IMR-90 (cell line): Measurements from ENCODE around the gene CTNNA2. TPM values are rescaled to one million over a fixed set of nuclear protein-coding genes. Genes with fewer than 3 reads are reported as not detected.

Source experiments
- ATAC-seq: fragments of 200-7000 bp; cut with Tn5 transposase; 2 replicates; pipeline ENCODE4 v1.9.1; 2020; ENCODE audit warnings: low read depth, mild to moderate bottlenecking, moderate library complexity
- BruUV-seq: library from RNA; stranded (reverse); fragments of 400-500 nt; replicated peaks from 2 replicates; lab custom pipeline; 2021; lab: Mats Ljungman, UMichigan
- CTCF ChIA-PET: fragments of 300-600 bp; formaldehyde crosslinking; extraction: SDS; loops from one replicate; lab custom pipeline; 2021; ENCODE audit warnings: antibody characterized with exemption; lab: Yijun Ruan, JAX
- POLR2A ChIA-PET: fragments of 300-600 bp; sonication (Branson Sonifier 250); formaldehyde crosslinking; loops from one replicate; lab custom pipeline; 2022; ENCODE audit warnings: antibody characterized with exemption; ENCODE audit not compliant: unreplicated experiment; lab: Charles Lee
- DNase-seq: peaks from one replicate; pipeline ENCODE4 v3.0.0; 2013
- H2AFZ ChIP-seq: replicated peaks from 2 replicates; pipeline ENCODE3; 2013; ENCODE audit warnings: low read length, mild to moderate bottlenecking; ENCODE audit not compliant: poor library complexity
- H2AK5ac ChIP-seq: 2 replicates; pipeline ENCODE4 v1.6.1; 2013; ENCODE audit warnings: low read depth, low read length, inconsistent platforms
- H2AK9ac ChIP-seq: replicated peaks from 2 replicates; pipeline ENCODE3; 2013; ENCODE audit warnings: mild to moderate bottlenecking, low read depth, low read length, moderate library complexity; ENCODE audit not compliant: poor library complexity
- H2BK120ac ChIP-seq: 2 replicates; pipeline ENCODE4 v1.6.1; 2013; ENCODE audit warnings: low read depth, low read length, inconsistent platforms
- H2BK15ac ChIP-seq: 3 replicates; pipeline ENCODE4 v1.6.1; 2013; ENCODE audit warnings: low read depth, low read length, inconsistent platforms
- H2BK20ac ChIP-seq: 2 replicates; pipeline ENCODE4 v1.6.1; 2013; ENCODE audit warnings: low read depth, mild to moderate bottlenecking, inconsistent platforms, low read length, moderate library complexity
- H2BK5ac ChIP-seq: 2 replicates; pipeline ENCODE4 v1.6.1; 2013; ENCODE audit warnings: mild to moderate bottlenecking, low read depth, low read length, inconsistent platforms; ENCODE audit not compliant: poor library complexity, severe bottlenecking
- H3K14ac ChIP-seq: replicated peaks from 2 replicates; pipeline ENCODE4 v1.6.1; 2013; ENCODE audit warnings: low read depth, low read length, inconsistent platforms
- H3K18ac ChIP-seq: 2 replicates; pipeline ENCODE4 v1.6.1; 2013; ENCODE audit warnings: low read depth, low read length, control low read depth
- H3K23ac ChIP-seq: 2 replicates; pipeline ENCODE4 v1.6.1; 2013; ENCODE audit warnings: low read depth, low read length, inconsistent platforms
- H3K27ac ChIP-seq: 2 replicates; pipeline ENCODE4 v1.5.1; 2013; ENCODE audit warnings: mild to moderate bottlenecking, control low read depth, low read length; ENCODE audit not compliant: insufficient read depth
- H3K27me3 ChIP-seq: 2 replicates; pipeline ENCODE4 v1.6.1; 2013; ENCODE audit warnings: low read length; ENCODE audit not compliant: control insufficient read depth, insufficient read depth
- H3K36me3 ChIP-seq: 2 replicates; pipeline ENCODE4 v1.6.1; 2013; ENCODE audit warnings: low read length, mixed read lengths; ENCODE audit not compliant: control insufficient read depth, insufficient read depth
- H3K4ac ChIP-seq: 2 replicates; pipeline ENCODE4 v1.6.1; 2013; ENCODE audit warnings: low read depth, low read length, inconsistent platforms
- H3K4me1 ChIP-seq: 2 replicates; pipeline ENCODE4 v1.6.1; 2013; ENCODE audit warnings: low read length, mixed read lengths; ENCODE audit not compliant: control insufficient read depth, insufficient read depth
- H3K4me2 ChIP-seq: 2 replicates; pipeline ENCODE4 v1.6.1; 2013; ENCODE audit warnings: low read depth, mild to moderate bottlenecking, control low read depth, low read length, moderate library complexity
- H3K4me3 ChIP-seq: 2 replicates; pipeline ENCODE4 v1.5.1; 2013; ENCODE audit warnings: low read depth, mild to moderate bottlenecking, control low read depth, low read length, moderate library complexity; ENCODE audit not compliant: insufficient read depth
- H3K56ac ChIP-seq: 2 replicates; pipeline ENCODE4 v1.6.1; 2013; ENCODE audit warnings: low read length, inconsistent platforms; ENCODE audit not compliant: insufficient read depth; ENCODE audit errors: extremely low read depth
- H3K79me1 ChIP-seq, 2 experiments: 2 replicates each; pipeline ENCODE4 v1.6.1; 2013; ENCODE audit warnings: low read length in 2 of 2, inconsistent platforms in 1 of 2, low read depth in 1 of 2
- H3K9ac ChIP-seq: 2 replicates; pipeline ENCODE4 v1.6.1; 2013; ENCODE audit warnings: low read depth, low read length, control low read depth
- H3K9me1 ChIP-seq: 2 replicates; pipeline ENCODE4 v1.6.1; 2013; ENCODE audit warnings: low read length, inconsistent platforms; ENCODE audit not compliant: insufficient read depth
- H3K9me3 ChIP-seq: 2 replicates; pipeline ENCODE4 v1.6.1; 2013; ENCODE audit warnings: low read length; ENCODE audit not compliant: control insufficient read depth, insufficient read depth
- H4K20me1 ChIP-seq: 2 replicates; pipeline ENCODE4 v1.6.1; 2013; ENCODE audit warnings: low read length, inconsistent platforms; ENCODE audit not compliant: insufficient read depth
- H4K5ac ChIP-seq: 2 replicates; pipeline ENCODE4 v1.6.1; 2013; ENCODE audit warnings: mild to moderate bottlenecking, low read depth, low read length, control low read depth
- H4K8ac ChIP-seq, 2 experiments: 2 replicates each; pipeline ENCODE4 v1.6.1; 2013; ENCODE audit warnings: low read depth in 2 of 2, low read length in 2 of 2, control low read depth in 1 of 2, inconsistent platforms in 1 of 2
- H4K91ac ChIP-seq: 2 replicates; pipeline ENCODE4 v1.6.1; 2013; ENCODE audit warnings: low read depth, low read length, inconsistent platforms; ENCODE audit not compliant: insufficient read depth
- MAZ ChIP-seq: IDR thresholded peaks from 2 replicates; pipeline ENCODE4 v1.6.1; 2012; ENCODE audit warnings: low read depth, mild to moderate bottlenecking, low read length, improper control_type of control experiment, moderate library complexity, borderline replicate concordance
- POLR2A ChIP-seq: IDR thresholded peaks from 2 replicates; pipeline ENCODE4 v1.6.1; 2012; ENCODE audit warnings: mild to moderate bottlenecking, low read depth, low read length
- RAD21 ChIP-seq: IDR thresholded peaks from 2 replicates; pipeline ENCODE4 v1.6.1; 2012; ENCODE audit warnings: low read length, improper control_type of control experiment
- SMC3 ChIP-seq: fragments of 150-350 bp; IDR thresholded peaks from 2 replicates; pipeline ENCODE4 v1.6.1; 2016; ENCODE audit warnings: low read depth, mild to moderate bottlenecking, antibody characterized with exemption, low read length, moderate library complexity
- dilution Hi-C: fragments of 300-500 bp; cut with HindIII; formaldehyde crosslinking; loops from one replicate; pipeline ENCODE4 v1.14.3; 2018; ENCODE audit warnings: low sequenced_read_pairs; ENCODE audit not compliant: unreplicated experiment
- in situ Hi-C: fragments of 300-500 bp; cut with MboI; formaldehyde crosslinking; loops from 3 replicates; pipeline ENCODE4 v1.14.3; 2019; ENCODE audit warnings: low sequenced_read_pairs, inconsistent platforms, mixed read lengths
- intact Hi-C: fragments of 100-400 bp; cut with micrococcal nuclease; formaldehyde crosslinking; loops from 2 replicates; pipeline ENCODE4 v1.10.0; 2022
- polyA plus RNA-seq, 3 experiments: library from polyadenylated mRNA; depleted of rRNA; stranded (reverse); fragments of >200 nt; gene quantifications; 2 replicates each; pipeline ENCODE4 v1.2.3, GENCODE V29; 2012; ENCODE audit warnings: low replicate concordance in 1 of 3
- total RNA-seq: library from RNA; depleted of rRNA; stranded (reverse); fragments of >200 nt; gene quantifications from 2 replicates; pipeline ENCODE4 v1.2.3, GENCODE V29; 2012
- TF ChIP-seq, protein P1 (sequence below): fragments of 150-350 bp; IDR thresholded peaks from 2 replicates; pipeline ENCODE4 v1.6.1; 2017; ENCODE audit warnings: mild to moderate bottlenecking, antibody characterized with exemption, low read length, low read depth

CTNNA2 gene
- total and polyA plus RNA-seq, 2 of the 4 experiments (the other 2 are of a cell fraction), result not detected

DNA sequence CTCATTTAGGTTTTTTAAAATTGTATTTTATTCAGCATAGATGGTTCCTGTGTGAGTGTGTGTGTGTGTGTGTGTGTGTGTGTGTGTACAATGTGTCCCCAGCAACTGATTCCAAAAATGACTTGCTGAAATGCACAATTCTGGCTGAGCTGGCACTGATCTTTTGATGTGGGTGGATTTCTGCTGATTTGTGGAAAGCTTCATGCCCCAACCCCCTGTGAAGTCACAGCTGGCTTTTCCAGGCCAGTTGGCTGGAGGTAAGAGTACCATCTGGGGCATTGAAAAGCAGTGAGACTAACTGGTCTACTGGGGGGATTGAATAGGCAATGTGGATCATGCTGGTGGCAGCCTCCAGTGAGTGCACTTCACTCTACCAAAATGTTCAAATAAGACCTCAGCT, 604.5 kb downstream of the CTNNA2 start:
- Histone ChIP-seq H2BK5ac (no peak overlapping the region), H3K4me2 (no peak overlapping the region), H3K9ac (no peak overlapping the region), H2AK5ac (no peak overlapping the region), H4K91ac (no peak overlapping the region), H3K4me1 (peaks cover 7% of the 10 kb centered on the region; the same call in 1 of the 2 replicates), H3K27me3 (peaks cover 2% of the 10 kb centered on the region; the same call in 1 of the 2 replicates), H4K8ac (no peak overlapping the region), H3K56ac (no peak overlapping the region), H2BK15ac (no peak overlapping the region), H2AK9ac (no peak overlapping the region), H3K79me1 (no peaks in the 10 kb centered on the region), H3K4ac (no peak overlapping the region), H3K4me3 (no peak overlapping the region), H3K27ac (no peak overlapping the region), H2AFZ (no peak overlapping the region), H3K14ac (0 out of 2 replicates have a peak overlapping the region, but pooled peaks have one; percentile 39), H3K9me1 (peaks cover 4% of the 10 kb centered on the region; the same call in 1 of the 2 replicates), H3K36me3 (no peaks in the 10 kb centered on the region), H3K23ac (no peak overlapping the region), H2BK120ac (no peak overlapping the region; the same call in 1 of the 2 replicates), H3K18ac (no peak overlapping the region), H4K20me1 (no peaks in the 10 kb centered on the region), H2BK20ac (no peak overlapping the region), H4K5ac (no peak overlapping the region), H3K9me3 (no peaks in the 10 kb centered on the region)
- no peak for ATAC-seq
- TF ChIP-seq SMC3 (no peak), POLR2A (no peak), RAD21 (no peak), MAZ (no peak)
- TF ChIP-seq, protein P1, sequence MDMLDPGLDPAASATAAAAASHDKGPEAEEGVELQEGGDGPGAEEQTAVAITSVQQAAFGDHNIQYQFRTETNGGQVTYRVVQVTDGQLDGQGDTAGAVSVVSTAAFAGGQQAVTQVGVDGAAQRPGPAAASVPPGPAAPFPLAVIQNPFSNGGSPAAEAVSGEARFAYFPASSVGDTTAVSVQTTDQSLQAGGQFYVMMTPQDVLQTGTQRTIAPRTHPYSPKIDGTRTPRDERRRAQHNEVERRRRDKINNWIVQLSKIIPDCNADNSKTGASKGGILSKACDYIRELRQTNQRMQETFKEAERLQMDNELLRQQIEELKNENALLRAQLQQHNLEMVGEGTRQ, result no peak
- in situ Hi-C loops, result no loop called here
- intact Hi-C loops, result no loop called here
- ChIA-PET CTCF (no interaction called here), POLR2A (no interaction called here)
- dilution Hi-C loops, result no loop called here
- DNase-seq, result peak; percentile 11
- no TSS peak for BruUV-seq
